Measurements from ENCODE around the gene PEX19. TPM values are rescaled to one million over a fixed set of nuclear protein-coding genes. Genes with fewer than 3 reads are reported as not detected.

Gene PEX19
- total and polyA plus RNA-seq, 12 donors: 15.5 to 165 (median 85.0) TPM

DNA sequence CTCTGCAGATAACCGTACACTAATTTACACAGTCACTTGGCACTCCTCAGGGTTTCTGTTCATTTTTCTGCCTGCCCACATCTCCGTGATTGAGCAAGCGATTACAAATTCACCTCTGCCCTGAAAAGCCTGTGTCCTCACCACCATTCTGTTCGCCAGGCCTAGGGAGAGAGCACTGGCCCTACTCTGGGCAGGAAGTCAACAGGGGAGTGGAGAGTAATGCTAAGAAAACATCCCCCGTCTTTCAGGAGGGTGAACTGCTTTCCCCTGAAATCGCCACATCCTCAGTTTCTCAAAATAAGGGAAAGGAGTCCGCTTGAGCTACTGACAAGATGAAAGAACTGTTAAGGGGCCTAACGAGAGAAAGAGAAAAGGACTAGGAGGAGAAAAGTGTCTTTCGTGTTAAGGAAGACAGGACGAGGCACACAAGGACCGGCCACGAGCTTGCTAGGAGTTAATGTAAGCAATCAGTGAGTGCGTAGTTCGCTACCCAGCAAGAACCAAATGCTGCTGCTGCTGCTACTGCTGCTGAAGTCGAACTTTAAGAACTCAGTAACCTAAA is 632 bp downstream of the PEX19 start:
- H3K9me3 ChIP-seq (replicated peaks in 1 of 3): no peaks in the 10 kb centered on the region
- peak in 6 of 7 donors; percentile 63 to 84 (median 70) for DNase-seq
- peak; percentile 42 to 80 for TF ChIP-seq POLR2A (IDR thresholded peaks at IDR 0.05)
- TF ChIP-seq, protein P1, sequence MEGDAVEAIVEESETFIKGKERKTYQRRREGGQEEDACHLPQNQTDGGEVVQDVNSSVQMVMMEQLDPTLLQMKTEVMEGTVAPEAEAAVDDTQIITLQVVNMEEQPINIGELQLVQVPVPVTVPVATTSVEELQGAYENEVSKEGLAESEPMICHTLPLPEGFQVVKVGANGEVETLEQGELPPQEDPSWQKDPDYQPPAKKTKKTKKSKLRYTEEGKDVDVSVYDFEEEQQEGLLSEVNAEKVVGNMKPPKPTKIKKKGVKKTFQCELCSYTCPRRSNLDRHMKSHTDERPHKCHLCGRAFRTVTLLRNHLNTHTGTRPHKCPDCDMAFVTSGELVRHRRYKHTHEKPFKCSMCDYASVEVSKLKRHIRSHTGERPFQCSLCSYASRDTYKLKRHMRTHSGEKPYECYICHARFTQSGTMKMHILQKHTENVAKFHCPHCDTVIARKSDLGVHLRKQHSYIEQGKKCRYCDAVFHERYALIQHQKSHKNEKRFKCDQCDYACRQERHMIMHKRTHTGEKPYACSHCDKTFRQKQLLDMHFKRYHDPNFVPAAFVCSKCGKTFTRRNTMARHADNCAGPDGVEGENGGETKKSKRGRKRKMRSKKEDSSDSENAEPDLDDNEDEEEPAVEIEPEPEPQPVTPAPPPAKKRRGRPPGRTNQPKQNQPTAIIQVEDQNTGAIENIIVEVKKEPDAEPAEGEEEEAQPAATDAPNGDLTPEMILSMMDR (IDR thresholded peaks at IDR 0.05): no peak

DNA sequence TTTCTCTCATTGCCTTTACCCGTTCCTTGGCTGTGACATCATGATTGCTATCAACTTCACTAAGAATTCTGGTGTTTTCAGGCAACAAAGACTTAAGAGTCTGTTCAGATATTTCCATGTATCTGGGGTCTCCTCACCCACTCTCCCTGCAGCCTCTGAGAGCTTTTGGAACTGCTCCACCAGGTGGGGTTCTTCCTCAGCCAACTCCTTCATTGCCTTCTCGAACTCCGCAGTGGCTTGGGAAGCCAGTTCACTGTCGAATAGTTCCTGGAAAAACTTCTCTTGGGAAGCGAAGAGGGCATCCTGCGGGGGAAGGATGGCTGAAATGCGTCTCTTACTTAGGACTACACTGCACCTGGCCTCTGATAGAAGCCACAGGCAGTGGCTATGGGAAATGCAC is 2.1 kb downstream of the PEX19 start:
- H3K27ac ChIP-seq: no peak overlapping the region
- TF ChIP-seq, protein P1 (IDR thresholded peaks at IDR 0.05): no peak
- TF ChIP-seq POLR2A (IDR thresholded peaks at IDR 0.05): no peak
- no peak overlapping the region for H3K4me3 ChIP-seq
- WGBS, 4 donors: 90 to 94% (median 92%) methylated on average over 7 of the region's 7 CpGs
- H3K9me3 ChIP-seq (replicated peaks in 1 of 3): no peaks in the 10 kb centered on the region
- DNase-seq: no peak
- no peaks in the 10 kb centered on the region for H3K27me3 ChIP-seq
- intact Hi-C loops (cut with DNase I): no loop called here
- H3K4me1 ChIP-seq (replicated peaks in 1 of 2): peaks cover 11 to 20% of the 10 kb centered on the region in 2 donors
- H3K36me3 ChIP-seq (replicated peaks in 1 of 2): peaks cover 0 to 52% of the 10 kb centered on the region in 2 donors

More for the DNA sequence above, 632 bp downstream of the PEX19 start:
- Histone ChIP-seq H3K4me3 (peak overlapping the region; percentile 48 to 80 (median 78)), H3K27me3 (no peaks in the 10 kb centered on the region), H3K36me3 (replicated peaks in 1 of 2) (peaks cover 0 to 48% of the 10 kb centered on the region in 2 donors), H3K27ac (peak overlapping the region; percentile 70 to 92 (median 88)), H3K4me1 (replicated peaks in 1 of 2) (peaks cover 11 to 20% of the 10 kb centered on the region in 2 donors)
- intact Hi-C loops (cut with DNase I): no loop called here
- WGBS, 4 donors: 1 to 2% (median 1%) methylated on average over 14 to 15 of the region's 15 CpGs

DNA sequence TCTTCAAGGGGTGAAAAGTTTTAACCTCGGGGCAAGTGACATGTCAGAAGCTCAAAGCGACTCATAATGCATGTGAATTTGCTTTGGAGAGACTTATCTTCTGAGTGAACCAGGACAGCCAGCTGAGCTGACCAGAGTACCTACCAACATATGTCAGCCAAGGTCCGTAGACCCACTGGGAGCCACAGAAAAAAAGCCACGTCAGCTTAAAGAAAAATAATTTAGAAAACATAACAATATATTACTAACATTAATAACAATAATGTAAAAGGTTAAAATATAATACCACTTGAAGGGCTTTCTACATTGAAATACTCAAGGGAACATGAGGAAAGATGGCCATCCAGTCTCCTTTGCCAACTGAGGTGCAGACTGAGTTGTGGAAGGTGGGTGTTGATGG is 6.9 kb downstream of the PEX19 start:
- DNase-seq: no peak
- WGBS, 4 donors: 79 to 88% (median 87%) methylated on average over 4 of the region's 4 CpGs
- H3K36me3 ChIP-seq (replicated peaks in 1 of 2): peaks cover 0 to 65% of the 10 kb centered on the region in 2 donors
- TF ChIP-seq, protein P1 (IDR thresholded peaks at IDR 0.05): no peak
- TF ChIP-seq POLR2A (IDR thresholded peaks at IDR 0.05): no peak
- H3K27ac ChIP-seq: no peak overlapping the region
- H3K9me3 ChIP-seq (replicated peaks in 1 of 3): no peaks in the 10 kb centered on the region
- peaks cover 0 to 2% of the 10 kb centered on the region in 2 donors for H3K4me1 ChIP-seq (replicated peaks in 1 of 2)
- H3K4me3 ChIP-seq: no peak overlapping the region
- no peaks in the 10 kb centered on the region for H3K27me3 ChIP-seq
- intact Hi-C loops (cut with DNase I): no loop called here

DNA sequence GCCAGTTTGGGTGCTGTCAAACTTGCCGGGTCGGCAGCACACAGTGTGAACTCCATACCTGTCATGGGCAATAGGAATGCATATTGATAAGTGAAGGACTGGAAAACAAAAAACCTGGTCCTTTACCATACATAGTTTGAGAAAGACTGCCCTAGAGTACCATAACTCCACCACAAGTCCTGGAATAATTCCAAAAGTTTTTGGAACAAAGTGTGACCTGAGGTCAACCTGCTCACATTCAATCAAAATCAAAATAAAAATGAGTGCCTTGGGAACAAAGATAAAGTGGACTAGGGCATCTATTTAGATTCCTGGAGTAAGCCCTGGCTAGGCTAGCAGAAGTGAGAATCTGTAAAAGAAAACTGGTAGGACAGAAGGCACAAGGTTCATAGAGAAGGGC is 7.6 kb downstream of the PEX19 start:
- intact Hi-C loops (cut with DNase I): no loop called here
- Histone ChIP-seq H3K9me3 (replicated peaks in 1 of 3) (no peaks in the 10 kb centered on the region), H3K36me3 (replicated peaks in 1 of 2) (peaks cover 0 to 59% of the 10 kb centered on the region in 2 donors), H3K27me3 (no peaks in the 10 kb centered on the region), H3K4me3 (no peak overlapping the region), H3K27ac (no peak overlapping the region), H3K4me1 (replicated peaks in 1 of 2) (no peaks in the 10 kb centered on the region)
- no peak for DNase-seq
- 84 to 92% (median 89%) methylated on average over 2 of the region's 2 CpGs for WGBS, 4 donors
- TF ChIP-seq, protein P1 (IDR thresholded peaks at IDR 0.05): no peak
- TF ChIP-seq POLR2A (IDR thresholded peaks at IDR 0.05): no peak
